SU-DHL-6 (cell line): ENCODE data around the gene C2CD4A.

ENCODE experiments used
- EZH2phosphoT487 ChIP-seq: fragments of 200-600 bp; sonication (generic), shearing (Covaris generic); conservative IDR thresholded peaks from 2 replicates; pipeline ENCODE4 v1.6.1; 2018; ENCODE audit warnings: mild to moderate bottlenecking, antibody characterized with exemption, low read length, moderate library complexity, mixed read lengths
- TF ChIP-seq, protein P1 (sequence below): fragments of 200-600 bp; sonication (generic); IDR thresholded peaks from one replicate; pipeline ENCODE4 v1.5.1; 2017; ENCODE audit warnings: antibody characterized with exemption, mild to moderate bottlenecking, low read length, moderate library complexity; ENCODE audit not compliant: insufficient read depth, poor library complexity, severe bottlenecking

- TF ChIP-seq, protein P1, sequence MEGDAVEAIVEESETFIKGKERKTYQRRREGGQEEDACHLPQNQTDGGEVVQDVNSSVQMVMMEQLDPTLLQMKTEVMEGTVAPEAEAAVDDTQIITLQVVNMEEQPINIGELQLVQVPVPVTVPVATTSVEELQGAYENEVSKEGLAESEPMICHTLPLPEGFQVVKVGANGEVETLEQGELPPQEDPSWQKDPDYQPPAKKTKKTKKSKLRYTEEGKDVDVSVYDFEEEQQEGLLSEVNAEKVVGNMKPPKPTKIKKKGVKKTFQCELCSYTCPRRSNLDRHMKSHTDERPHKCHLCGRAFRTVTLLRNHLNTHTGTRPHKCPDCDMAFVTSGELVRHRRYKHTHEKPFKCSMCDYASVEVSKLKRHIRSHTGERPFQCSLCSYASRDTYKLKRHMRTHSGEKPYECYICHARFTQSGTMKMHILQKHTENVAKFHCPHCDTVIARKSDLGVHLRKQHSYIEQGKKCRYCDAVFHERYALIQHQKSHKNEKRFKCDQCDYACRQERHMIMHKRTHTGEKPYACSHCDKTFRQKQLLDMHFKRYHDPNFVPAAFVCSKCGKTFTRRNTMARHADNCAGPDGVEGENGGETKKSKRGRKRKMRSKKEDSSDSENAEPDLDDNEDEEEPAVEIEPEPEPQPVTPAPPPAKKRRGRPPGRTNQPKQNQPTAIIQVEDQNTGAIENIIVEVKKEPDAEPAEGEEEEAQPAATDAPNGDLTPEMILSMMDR = no peak
- no peak for TF ChIP-seq EZH2phosphoT487
Measured at GRCh38 chr15:62118520-62119226, 51.9 kb downstream of the C2CD4A start.
